ENCODE measurements around the gene CAPN10.

CAPN10 gene

DNA sequence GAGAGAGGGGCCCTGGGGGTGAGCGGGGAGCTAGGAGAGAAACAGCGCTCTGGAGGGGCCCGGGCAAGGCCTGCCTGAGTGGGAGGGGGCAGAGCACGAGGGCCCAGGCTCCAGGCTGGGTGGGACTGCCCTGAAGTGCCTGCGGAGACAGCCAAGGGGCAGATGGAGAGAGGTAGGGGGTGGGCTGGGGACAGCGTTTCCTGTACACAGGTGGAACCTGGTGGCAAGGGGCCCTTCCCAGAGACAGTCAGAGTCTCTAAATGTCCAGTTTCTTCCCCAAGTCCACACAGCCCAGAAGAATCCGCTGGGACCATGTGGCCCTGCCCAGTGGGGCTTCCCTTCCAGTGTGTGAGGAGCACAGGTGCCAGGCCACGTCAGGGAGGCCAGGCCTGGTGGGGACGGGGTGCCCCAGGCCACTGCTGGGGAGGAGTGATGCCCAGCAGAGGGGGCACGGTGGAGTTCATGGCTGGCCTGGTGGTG is 37.0 kb downstream of the CAPN10 start:
- TF ChIP-seq SPI1 (IDR thresholded peaks at IDR 0.05; ENCODE audit: borderline replicate concordance, low read depth), result no peak
- no peak for TF ChIP-seq POLR2AphosphoS5 (IDR thresholded peaks at IDR 0.05; ENCODE audit: low read depth)
- no peak for TF ChIP-seq GABPA (IDR thresholded peaks at IDR 0.05; ENCODE audit: low read depth)
- TF ChIP-seq, protein P1, sequence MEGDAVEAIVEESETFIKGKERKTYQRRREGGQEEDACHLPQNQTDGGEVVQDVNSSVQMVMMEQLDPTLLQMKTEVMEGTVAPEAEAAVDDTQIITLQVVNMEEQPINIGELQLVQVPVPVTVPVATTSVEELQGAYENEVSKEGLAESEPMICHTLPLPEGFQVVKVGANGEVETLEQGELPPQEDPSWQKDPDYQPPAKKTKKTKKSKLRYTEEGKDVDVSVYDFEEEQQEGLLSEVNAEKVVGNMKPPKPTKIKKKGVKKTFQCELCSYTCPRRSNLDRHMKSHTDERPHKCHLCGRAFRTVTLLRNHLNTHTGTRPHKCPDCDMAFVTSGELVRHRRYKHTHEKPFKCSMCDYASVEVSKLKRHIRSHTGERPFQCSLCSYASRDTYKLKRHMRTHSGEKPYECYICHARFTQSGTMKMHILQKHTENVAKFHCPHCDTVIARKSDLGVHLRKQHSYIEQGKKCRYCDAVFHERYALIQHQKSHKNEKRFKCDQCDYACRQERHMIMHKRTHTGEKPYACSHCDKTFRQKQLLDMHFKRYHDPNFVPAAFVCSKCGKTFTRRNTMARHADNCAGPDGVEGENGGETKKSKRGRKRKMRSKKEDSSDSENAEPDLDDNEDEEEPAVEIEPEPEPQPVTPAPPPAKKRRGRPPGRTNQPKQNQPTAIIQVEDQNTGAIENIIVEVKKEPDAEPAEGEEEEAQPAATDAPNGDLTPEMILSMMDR (IDR thresholded peaks at IDR 0.05; ENCODE audit: insufficient read depth, low read length), result no peak
- TF ChIP-seq, protein P2, sequence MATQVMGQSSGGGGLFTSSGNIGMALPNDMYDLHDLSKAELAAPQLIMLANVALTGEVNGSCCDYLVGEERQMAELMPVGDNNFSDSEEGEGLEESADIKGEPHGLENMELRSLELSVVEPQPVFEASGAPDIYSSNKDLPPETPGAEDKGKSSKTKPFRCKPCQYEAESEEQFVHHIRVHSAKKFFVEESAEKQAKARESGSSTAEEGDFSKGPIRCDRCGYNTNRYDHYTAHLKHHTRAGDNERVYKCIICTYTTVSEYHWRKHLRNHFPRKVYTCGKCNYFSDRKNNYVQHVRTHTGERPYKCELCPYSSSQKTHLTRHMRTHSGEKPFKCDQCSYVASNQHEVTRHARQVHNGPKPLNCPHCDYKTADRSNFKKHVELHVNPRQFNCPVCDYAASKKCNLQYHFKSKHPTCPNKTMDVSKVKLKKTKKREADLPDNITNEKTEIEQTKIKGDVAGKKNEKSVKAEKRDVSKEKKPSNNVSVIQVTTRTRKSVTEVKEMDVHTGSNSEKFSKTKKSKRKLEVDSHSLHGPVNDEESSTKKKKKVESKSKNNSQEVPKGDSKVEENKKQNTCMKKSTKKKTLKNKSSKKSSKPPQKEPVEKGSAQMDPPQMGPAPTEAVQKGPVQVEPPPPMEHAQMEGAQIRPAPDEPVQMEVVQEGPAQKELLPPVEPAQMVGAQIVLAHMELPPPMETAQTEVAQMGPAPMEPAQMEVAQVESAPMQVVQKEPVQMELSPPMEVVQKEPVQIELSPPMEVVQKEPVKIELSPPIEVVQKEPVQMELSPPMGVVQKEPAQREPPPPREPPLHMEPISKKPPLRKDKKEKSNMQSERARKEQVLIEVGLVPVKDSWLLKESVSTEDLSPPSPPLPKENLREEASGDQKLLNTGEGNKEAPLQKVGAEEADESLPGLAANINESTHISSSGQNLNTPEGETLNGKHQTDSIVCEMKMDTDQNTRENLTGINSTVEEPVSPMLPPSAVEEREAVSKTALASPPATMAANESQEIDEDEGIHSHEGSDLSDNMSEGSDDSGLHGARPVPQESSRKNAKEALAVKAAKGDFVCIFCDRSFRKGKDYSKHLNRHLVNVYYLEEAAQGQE (IDR thresholded peaks at IDR 0.05; ENCODE audit: insufficient replicate concordance, low read depth), result no peak
- no peak overlapping the region for H3K4me3 ChIP-seq (replicated peaks; ENCODE audit: insufficient read depth, low read length)
- DNase-seq (ENCODE audit: low read depth in 1 of 2, low spot score in 1 of 2), result no peak

DNA sequence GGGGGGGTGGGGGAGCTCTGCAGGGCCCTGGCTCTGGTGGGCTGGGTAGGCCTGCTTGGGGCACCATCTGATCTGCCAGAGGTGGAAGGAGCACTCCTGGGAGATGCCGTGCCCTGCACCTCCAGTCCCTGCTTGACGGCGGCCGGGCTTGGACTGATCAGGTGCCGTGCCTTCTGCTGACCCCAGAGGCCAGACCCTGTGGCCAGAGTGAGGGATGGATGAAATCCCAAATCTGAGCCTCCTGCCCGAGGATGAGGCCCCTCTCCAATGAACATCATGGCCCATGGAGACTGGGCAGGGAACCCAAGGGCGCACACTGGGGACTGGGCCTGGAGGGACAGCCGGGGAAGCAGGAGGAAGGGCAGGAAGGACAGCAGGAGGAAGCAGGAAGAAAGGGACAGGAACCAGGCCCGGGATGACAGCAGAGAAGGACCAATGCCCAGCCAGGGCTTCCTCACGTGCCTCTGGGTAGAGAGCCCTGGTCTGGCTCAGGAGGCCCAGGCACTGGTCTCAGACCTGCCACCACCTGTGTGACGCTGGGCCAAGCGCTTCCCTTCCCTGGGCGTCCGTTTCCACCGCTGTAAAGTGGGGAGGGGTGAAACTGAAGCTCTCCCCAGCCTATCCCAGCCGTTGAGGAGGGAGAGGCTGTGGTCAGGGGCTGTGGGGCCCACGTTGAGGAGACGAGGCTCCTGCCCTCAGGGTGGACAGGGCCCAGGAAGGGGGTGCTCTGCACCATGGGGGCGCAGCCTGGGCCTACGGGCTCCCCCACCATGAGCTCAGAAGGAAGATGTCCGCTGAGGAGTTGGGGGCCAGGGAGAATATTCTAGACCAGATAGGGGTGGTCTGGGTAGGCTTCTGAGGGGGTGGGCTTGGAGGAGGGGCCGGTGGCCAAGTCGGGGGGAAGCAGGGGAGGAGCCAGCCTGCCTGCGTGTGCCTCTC is 37.7 kb downstream of the CAPN10 start:
- H3K4me3 ChIP-seq (replicated peaks; ENCODE audit: insufficient read depth, low read length), result no peak overlapping the region
- peak; percentile 74 to 78 for DNase-seq (ENCODE audit: low read depth in 1 of 2, low spot score in 1 of 2)
- TF ChIP-seq POLR2AphosphoS5 (IDR thresholded peaks at IDR 0.05; ENCODE audit: low read depth) (no peak), SPI1 (IDR thresholded peaks at IDR 0.05; ENCODE audit: borderline replicate concordance, low read depth) (no peak), GABPA (IDR thresholded peaks at IDR 0.05; ENCODE audit: low read depth) (no peak)
- TF ChIP-seq, protein P1 (IDR thresholded peaks at IDR 0.05; ENCODE audit: insufficient read depth, low read length), result no peak
- TF ChIP-seq, protein P2 (IDR thresholded peaks at IDR 0.05; ENCODE audit: insufficient replicate concordance, low read depth), result no peak
- H3K27ac ChIP-seq (replicated peaks), result peak overlapping the region; percentile 86
- no peaks in the 10 kb centered on the region for H3K27me3 ChIP-seq (ENCODE audit: insufficient read depth, poor library complexity, severe bottlenecking)

More for the DNA sequence above, 37.0 kb downstream of the CAPN10 start:
- Histone ChIP-seq H3K27ac (replicated peaks) (peak overlapping the region; percentile 86), H3K27me3 (ENCODE audit: insufficient read depth, poor library complexity, severe bottlenecking) (no peaks in the 10 kb centered on the region)

DNA sequence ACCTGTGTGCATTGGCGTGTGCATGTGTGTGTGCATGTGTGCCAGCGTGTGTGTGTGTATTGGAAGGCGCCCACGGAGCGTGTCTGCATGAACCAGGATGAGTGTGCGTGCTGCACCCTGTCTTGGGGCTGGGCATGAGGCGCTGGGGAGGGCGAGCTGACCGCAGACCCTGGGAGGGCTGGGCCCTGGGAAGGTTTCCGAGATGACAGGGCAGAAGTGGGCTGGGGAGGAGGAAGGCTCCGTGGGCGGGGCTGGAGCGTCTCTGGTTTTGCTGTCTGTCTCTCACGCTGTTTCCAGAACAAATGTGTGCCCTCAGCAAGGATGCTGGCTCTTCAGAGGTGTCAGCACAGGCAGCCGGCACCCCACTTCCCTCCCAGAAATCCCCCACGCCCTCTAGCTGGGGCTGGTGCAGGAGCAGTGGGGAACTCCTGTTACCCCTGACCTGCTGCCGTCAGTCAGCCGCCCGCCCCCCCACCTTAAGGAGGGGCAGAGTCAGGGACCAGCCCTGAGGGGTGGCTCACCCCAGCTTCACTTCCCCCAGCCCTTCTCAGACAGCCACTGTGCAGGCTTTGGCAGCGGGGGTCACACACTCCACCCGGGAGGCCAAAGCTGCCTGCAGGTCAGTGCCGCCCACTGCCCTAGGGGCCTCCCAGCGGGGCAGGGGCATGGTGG is 38.6 kb downstream of the CAPN10 start, which contains the start of gene GPR35:
Gene GPR35 (plus strand): TSS at position 531 of the 672 bp plus-strand sequence. CDS start 4,473 bp downstream, outside the sequence.
- peak; percentile 97 to 98 for DNase-seq (ENCODE audit: low read depth in 1 of 2, low spot score in 1 of 2)
- Histone ChIP-seq H3K27me3 (ENCODE audit: insufficient read depth, poor library complexity, severe bottlenecking) (no peaks in the 10 kb centered on the region), H3K4me3 (replicated peaks; ENCODE audit: insufficient read depth, low read length) (peak within 1 kb of the TSS; percentile 52), H3K27ac (replicated peaks) (peak within 1 kb of the TSS; percentile 91)
- TF ChIP-seq, protein P1 (IDR thresholded peaks at IDR 0.05; ENCODE audit: insufficient read depth, low read length), result no peak
- TF ChIP-seq SPI1 (IDR thresholded peaks at IDR 0.05; ENCODE audit: borderline replicate concordance, low read depth) (peak; percentile 72; the same call in 1 of the 2 replicates), POLR2AphosphoS5 (IDR thresholded peaks at IDR 0.05; ENCODE audit: low read depth) (peak; percentile 77)
- TF ChIP-seq, protein P2 (IDR thresholded peaks at IDR 0.05; ENCODE audit: insufficient replicate concordance, low read depth), result no peak

Data from HL-60 (cell line).